DND-41 (cell line): Measurements from ENCODE around the gene RXFP4.

Experiments
- EZH2 ChIP-seq: IDR thresholded peaks from 3 replicates; pipeline ENCODE4 v1.6.1; 2012; ENCODE audit warnings: borderline replicate concordance, low read depth, mild to moderate bottlenecking, moderate library complexity, low read length, inconsistent platforms; ENCODE audit not compliant: severe bottlenecking
- TF ChIP-seq, protein P1 (sequence below): IDR thresholded peaks from 2 replicates; pipeline ENCODE4 v1.5.1; 2012; ENCODE audit warnings: borderline replicate concordance, low read length, moderate library complexity, mild to moderate bottlenecking; ENCODE audit not compliant: poor library complexity, severe bottlenecking; ENCODE audit errors: extremely low read depth

DNA sequence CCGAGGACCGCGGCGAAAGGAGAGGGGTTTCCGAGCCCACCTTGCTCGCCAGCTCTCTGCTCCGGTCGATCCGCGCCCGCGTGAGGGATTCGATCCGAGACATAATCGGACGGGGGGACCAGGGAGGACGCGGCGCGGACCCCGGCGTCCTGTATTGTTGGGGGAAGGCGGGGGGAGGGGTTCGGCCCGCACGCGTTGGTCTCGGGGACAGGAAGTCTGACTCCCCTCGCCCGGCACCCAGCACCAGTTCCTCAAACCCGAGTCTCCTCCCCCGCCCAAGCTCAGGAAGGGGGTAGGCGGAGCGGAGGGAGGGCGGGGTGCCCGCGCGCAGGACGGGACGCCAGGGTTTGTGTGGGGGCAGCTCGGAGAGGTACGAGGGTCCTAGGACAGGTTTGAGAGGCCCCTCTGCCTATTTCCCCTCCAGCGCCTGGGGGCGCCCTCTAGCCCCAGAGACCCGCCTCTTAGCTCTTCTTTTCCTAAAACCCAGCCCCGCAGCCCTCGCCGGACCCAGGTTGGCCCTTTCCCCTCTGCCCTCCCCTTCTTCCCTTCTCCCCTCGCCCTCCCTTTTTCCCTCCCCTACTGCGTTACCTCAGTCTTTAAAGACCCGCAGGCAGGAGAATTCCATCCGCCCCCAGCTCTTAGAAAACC lies 37.0 kb downstream of the RXFP4 start, which contains the start of gene ARHGEF2:
- TF ChIP-seq, protein P1, sequence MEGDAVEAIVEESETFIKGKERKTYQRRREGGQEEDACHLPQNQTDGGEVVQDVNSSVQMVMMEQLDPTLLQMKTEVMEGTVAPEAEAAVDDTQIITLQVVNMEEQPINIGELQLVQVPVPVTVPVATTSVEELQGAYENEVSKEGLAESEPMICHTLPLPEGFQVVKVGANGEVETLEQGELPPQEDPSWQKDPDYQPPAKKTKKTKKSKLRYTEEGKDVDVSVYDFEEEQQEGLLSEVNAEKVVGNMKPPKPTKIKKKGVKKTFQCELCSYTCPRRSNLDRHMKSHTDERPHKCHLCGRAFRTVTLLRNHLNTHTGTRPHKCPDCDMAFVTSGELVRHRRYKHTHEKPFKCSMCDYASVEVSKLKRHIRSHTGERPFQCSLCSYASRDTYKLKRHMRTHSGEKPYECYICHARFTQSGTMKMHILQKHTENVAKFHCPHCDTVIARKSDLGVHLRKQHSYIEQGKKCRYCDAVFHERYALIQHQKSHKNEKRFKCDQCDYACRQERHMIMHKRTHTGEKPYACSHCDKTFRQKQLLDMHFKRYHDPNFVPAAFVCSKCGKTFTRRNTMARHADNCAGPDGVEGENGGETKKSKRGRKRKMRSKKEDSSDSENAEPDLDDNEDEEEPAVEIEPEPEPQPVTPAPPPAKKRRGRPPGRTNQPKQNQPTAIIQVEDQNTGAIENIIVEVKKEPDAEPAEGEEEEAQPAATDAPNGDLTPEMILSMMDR: peak; percentile 58
- TF ChIP-seq EZH2: no peak
